NCI-H526 treated with DMSO at 0.1 percent for 48 hours (cell line): Measurements from ENCODE around the gene FSIP1.

Source experiments
- DNase-seq: peaks from one replicate; lab custom pipeline; 2025; lab: John Stamatoyannopoulos, UW

Gene FSIP1

GRCh38 chr15:39756806-39757522, 25.7 kb downstream of the FSIP1 start:
- DNase-seq, result peak; percentile 54

GRCh38 chr15:39752991-39753390, 29.6 kb downstream of the FSIP1 start:
- DNase-seq, result no peak

GRCh38 chr15:39752246-39752645, 30.4 kb downstream of the FSIP1 start:
- DNase-seq, result no peak

DNA sequence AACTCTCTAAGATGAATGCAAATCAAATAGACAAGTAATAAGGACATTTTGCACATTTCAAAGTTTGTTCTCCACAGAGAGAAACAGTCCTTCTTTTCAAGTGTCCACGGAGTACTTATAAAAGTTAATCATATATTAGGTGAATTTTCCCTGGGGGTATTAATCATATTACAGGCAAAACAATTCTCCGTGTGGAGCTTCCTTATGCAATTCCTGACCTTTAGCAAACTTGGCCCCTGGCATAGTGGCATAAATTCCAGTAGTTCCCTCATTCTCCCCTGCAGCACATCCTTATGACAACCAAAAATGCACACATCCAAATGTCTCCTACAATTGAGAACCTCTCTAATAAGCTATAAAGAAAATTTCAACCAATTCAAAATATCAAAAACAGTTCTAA, 34.4 kb downstream of the FSIP1 start:
- no peak for DNase-seq

DNA sequence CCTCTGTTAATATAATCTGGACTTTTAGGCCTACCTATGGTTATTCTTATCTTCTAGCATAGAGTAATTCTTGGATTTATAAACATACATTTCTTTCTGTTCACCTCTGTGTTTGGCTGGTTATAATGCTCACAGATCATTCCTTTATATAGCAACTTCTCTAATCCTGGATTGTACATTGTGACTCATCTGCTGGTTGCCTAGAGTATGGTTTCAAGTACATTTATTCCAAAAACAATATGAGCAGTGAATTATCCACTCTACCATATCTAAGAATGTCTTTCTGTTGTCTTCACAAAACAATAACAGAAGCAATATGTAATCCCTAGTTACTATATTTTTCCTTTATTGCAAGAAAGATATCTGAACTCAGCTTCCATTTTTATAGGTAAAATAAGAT, 35.3 kb downstream of the FSIP1 start:
- no peak for DNase-seq

DNA sequence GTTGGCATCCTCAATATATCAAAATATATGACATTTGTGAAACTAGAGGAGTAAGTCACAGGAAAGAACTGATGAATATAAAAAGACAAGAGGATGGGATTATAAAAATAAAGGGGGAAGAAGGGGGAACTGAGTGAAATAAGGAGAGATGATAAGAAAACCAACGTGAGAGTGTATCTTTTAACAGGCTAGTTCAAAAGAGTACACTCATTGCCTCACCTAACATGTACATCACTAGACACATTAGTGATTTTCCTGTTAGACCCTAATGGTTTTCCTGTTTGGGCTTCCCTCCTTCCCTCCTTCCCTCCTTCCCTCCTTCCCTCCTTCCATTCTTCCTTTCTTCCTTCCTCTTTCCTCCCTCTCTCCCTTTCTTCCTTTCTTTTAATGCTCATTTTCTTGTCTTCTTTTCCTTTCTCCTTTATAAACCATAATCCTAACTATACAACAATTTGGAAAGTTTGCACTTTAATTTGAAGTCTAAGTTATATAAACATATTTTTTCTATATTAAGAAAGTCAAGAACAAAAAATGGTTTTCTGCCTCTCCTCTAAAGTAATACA, 35.8 kb downstream of the FSIP1 start:
- DNase-seq, result no peak

GRCh38 chr15:39746176-39746575, 36.5 kb downstream of the FSIP1 start:
- no peak for DNase-seq

DNA sequence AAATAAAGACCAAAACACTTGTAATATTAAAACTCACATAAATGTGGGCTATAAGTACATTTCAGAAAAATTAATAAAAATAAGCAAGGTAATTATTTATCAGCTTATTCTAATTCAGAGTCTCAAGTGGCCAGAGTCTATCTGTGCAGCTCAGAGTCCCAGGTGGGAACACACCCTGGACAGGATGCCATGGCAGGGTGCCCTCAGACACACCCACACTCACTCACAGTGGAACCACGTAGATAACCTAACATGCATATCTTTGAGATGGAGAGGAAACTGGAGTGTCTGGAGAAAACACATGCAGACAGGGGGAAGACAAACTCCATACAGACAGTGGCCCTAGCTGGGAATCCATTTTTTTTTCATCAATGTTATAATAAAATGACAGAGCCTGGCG, 37.2 kb downstream of the FSIP1 start:
- no peak for DNase-seq

DNA sequence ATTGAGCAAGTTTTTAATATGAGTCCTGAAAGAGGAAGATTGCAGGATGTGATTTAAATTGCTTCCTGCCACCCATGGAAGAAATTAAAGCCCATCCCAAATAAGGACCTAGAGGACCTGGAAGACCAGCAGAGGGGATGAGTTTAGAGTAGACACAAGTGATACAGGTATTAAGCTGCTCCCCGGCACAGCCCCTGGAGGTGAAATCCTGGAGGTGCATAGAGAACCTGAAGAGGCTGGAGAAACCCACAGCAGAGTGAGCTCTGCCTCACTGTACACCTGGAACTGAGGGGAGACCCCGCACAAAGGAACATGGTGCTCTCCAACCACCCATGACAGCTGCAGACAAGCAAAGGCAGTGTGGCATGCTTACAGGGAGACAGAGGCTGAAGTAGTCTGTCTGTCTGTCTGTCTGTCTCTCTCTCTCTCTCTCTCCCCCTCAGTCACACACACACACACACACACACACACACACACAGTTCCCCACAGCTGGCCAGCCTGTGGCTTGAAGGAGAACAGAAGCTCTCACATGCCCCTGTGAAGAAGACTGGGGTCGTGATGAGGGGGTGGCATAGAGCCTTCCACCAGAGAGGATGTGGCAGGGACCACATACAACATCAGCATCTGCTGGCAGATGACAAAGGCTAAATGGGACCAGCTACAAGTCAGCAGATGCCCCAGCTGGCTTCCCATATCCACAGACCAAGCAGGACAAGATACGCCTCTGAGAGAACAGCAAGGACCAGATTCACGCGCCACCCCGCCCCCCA, 38.1 kb downstream of the FSIP1 start:
- no peak for DNase-seq

DNA sequence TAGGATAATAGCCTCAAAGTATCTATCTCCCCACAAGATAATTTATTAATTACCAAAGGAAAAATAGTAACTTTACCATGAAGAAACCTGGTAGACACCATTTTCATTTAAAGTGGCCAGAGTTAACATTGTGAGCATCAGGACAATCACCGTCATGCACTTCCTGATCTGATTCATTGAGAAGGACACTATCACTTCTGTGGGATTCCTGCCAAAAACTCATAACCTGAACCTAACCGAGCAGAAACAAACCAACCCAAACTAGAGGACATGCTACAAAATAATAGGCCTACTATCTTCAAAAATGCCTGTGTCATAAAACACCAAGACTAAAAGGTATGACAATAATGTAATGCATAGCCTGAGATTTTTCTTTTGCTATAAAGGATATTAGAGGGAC, 39.0 kb downstream of the FSIP1 start:
- no peak for DNase-seq

GRCh38 chr15:39741258-39741657, 41.4 kb downstream of the FSIP1 start:
- DNase-seq, result no peak

DNA sequence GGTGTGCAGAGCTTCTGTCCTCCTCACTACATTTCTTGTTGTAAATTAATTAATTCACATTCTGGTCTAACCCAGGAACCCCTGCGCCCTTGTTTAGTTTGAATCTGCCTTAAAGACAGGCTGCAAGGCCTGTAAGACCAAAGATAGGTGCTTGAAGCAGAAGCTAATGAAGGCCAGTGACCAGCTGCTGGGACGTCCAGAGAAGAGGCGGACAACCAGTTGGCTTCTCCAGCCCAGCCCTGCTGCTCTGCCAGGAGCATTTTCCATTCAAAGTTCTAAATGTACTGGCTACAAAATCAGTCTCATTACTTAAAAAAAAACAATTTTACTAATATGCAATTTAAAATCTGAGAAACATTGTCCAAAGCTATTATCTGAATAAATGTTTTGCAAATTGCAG, 43.6 kb downstream of the FSIP1 start:
- DNase-seq, result no peak

DNA sequence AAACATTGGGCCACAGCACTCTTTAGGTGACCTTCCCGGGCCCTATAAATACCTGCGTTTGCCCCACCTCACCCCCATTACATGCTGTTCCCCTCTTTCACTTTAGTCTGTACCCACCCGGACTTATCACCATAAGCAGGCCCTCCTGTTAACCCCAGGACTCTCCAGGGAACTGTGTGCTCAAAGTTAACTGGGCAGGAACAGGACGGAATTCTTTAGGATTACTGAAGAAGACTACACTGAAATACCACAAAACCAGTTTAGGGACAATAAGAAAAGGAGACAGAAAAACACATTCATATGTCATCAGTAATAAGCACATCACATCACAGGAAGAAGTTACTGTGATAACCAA, 45.5 kb downstream of the FSIP1 start:
- DNase-seq, result no peak

- DNase-seq, result no peak
Measured at GRCh38 chr15:39736412-39737195, 46.0 kb downstream of the FSIP1 start.

GRCh38 chr15:39735120-39735717, 47.4 kb downstream of the FSIP1 start:
- no peak for DNase-seq

GRCh38 chr15:39731266-39731665, 51.4 kb downstream of the FSIP1 start:
- no peak for DNase-seq

DNA sequence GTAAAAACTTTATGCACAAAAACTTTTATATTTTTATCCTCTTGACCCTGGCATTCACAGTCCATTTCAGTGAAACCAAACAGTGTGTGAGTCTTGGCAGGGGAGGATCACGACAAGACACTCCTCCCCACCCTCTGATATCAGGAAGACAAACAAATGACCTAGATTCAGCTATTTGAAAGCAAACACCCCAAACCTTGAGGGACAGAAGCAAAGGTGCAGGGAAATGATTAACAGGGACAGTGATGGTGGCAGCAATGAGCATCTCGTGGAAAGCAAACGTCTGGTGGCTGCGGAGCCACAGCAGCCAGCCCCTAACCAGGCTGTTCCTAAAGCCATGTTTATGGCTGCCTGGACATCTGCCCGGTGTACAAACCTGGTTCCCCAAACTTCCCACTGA, 52.1 kb downstream of the FSIP1 start:
- no peak for DNase-seq

DNA sequence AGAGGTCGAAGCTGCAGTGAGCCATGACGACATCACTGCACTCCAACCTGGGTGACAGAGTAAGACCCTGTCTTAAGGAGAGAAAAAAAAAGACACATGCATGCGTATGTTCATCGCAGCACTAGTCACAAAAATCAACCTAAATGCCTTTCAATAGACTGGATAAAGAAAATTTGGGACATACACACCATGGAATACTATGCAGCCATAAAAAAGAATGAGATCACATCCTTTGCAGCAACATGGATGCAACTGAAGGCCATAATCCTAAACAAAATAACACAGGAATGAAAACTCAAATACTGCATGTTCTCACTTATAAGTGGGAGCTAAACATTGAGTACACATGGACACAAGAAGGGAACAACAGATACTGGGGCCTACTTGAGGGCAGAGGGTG, 53.1 kb downstream of the FSIP1 start:
- no peak for DNase-seq

- no peak for DNase-seq
Measured at GRCh38 chr15:39728845-39729244, 53.8 kb downstream of the FSIP1 start.

DNA sequence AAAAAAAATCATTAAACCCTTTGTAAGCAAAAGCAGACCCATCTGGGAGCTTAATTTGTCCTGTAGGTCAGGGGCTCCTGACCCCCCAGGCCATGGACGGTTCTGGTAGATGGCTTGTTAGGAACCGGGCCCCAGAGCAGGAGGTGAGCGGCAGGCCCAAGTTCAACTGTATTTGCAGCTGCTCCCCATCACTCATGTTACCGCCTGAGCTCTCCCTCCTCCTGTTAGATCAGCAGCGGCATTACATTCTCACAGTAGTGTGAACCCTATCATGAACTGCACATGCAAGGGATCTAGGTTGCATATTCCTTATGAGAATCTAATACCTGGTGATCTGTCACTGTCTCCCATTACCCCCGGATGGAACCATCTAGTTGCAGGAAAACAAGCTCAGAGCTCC, 60.7 kb downstream of the FSIP1 start:
- DNase-seq, result no peak

DNA sequence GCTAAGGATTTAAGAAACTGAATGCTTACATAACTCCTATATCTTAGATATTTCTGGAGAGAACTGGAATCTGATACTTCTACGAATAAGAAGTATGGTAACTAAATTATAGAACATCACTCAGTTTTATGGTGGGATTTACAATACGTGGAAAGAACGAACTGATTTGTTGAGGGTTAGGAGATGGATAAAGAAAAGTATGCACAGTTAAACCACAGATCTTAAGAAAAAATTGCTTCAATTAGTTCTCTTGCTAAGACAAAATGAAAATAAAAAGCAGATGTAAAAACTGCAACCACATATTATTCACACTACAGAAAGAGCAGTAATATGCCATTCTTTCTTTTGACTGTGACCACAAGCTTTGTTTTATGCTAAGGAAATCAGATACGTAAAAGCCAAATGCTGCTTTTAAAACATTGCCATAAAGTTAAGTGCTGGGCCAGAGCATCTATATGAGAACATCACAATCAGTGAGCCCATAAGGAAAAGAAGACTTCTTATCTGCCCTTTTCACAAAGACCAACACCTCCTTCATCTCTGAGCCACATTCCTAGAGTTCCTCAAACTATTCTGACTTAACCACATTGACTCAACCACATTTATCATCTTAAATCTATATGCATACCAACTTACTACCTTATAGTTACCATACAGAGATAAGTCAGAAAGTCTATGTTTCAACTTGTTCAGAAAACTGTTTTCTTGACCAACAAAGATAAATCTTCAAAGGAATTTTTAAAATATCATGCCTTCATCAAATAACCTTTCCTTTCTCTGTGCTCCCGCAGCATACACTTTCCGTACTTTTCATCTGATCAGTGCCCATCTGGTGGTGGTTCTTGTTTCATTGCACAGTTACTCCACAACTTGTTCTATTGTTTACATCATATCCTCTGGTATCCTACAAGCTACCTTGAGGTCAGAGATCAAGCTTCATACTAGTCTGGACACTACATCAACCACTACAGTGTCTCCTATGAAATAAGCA, 61.7 kb downstream of the FSIP1 start:
- no peak for DNase-seq
